Body of pancreas (tissue), 4 donors: Measurements from ENCODE around the gene GRIK2.

Experiments
- POLR2A ChIP-seq, 3 donors: fragments of 450-650 bp; IDR thresholded peaks; one replicate each; pipeline ENCODE4 v1.6.1; 2016; ENCODE audit warnings: antibody characterized with exemption in 3 of 3, mild to moderate bottlenecking in 2 of 3
- TF ChIP-seq, protein P1 (sequence below), 7 experiments: fragments of 450-650 bp in 4 of 7; fragments of 200-600 bp in 3 of 7; sonication (generic) in 3 of 7; IDR thresholded peaks; one replicate each; pipeline ENCODE4 v1.5.1; 2016 to 2019; ENCODE audit warnings: antibody characterized with exemption in 7 of 7

DNA sequence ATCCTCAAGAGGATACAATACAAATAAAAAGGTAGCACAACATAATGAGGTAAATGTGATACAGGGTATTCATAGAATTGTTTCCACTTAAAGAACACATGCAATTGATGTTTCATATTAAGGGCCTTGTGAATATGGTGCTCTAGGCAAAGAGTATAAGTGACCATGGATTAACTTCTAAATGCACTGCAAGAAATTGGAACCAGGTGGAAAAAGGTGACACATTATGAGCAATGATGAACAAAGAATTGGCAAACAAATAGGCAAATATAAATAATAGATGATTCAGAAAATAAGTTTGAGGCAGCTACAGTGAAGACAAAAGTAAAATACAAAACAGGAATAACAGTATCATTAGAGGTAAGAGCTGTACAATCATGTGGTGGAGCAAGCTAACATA lies 192.0 kb downstream of the GRIK2 start:
- TF ChIP-seq, protein P1, sequence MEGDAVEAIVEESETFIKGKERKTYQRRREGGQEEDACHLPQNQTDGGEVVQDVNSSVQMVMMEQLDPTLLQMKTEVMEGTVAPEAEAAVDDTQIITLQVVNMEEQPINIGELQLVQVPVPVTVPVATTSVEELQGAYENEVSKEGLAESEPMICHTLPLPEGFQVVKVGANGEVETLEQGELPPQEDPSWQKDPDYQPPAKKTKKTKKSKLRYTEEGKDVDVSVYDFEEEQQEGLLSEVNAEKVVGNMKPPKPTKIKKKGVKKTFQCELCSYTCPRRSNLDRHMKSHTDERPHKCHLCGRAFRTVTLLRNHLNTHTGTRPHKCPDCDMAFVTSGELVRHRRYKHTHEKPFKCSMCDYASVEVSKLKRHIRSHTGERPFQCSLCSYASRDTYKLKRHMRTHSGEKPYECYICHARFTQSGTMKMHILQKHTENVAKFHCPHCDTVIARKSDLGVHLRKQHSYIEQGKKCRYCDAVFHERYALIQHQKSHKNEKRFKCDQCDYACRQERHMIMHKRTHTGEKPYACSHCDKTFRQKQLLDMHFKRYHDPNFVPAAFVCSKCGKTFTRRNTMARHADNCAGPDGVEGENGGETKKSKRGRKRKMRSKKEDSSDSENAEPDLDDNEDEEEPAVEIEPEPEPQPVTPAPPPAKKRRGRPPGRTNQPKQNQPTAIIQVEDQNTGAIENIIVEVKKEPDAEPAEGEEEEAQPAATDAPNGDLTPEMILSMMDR (IDR thresholded peaks at IDR 0.05): no peak
- TF ChIP-seq POLR2A (IDR thresholded peaks at IDR 0.05): no peak
